SK-N-SH treated with all-trans-retinoic acid at 6 μM for 48 hours (cell line): Measurements from ENCODE around the gene MTHFD2L.

Experiments used
- ARNTL ChIP-seq: fragments of 450-650 bp; formaldehyde crosslinking; IDR thresholded peaks from 2 replicates; pipeline ENCODE4 v1.5.0; 2020; ENCODE audit warnings: low read depth, mild to moderate bottlenecking, moderate library complexity, borderline replicate concordance
- BACH2 ChIP-seq: fragments of 250-450 bp; sonication (Bioruptor Pico); IDR thresholded peaks from 2 replicates; pipeline ENCODE4 v1.9.0; 2021; ENCODE audit warnings: mild to moderate bottlenecking, borderline replicate concordance
- CSDC2 ChIP-seq: fragments of 250-450 bp; sonication (Bioruptor Pico); IDR thresholded peaks from 2 replicates; pipeline ENCODE4 v1.5.0; 2020; ENCODE audit warnings: mild to moderate bottlenecking, moderate library complexity
- OSR1 ChIP-seq: fragments of 250-450 bp; sonication (Bioruptor Pico); IDR thresholded peaks from 2 replicates; pipeline ENCODE4 v1.8.0; 2022; ENCODE audit warnings: moderate library complexity, mild to moderate bottlenecking, inconsistent platforms
- PATZ1 ChIP-seq: fragments of 250-450 bp; sonication (Bioruptor Pico); IDR thresholded peaks from 2 replicates; pipeline ENCODE4 v1.8.0; 2020; ENCODE audit warnings: mild to moderate bottlenecking, moderate library complexity, borderline replicate concordance
- PPARA ChIP-seq: fragments of 250-450 bp; sonication (Bioruptor Pico); IDR thresholded peaks from 2 replicates; pipeline ENCODE4 v1.5.0; 2020; ENCODE audit warnings: mild to moderate bottlenecking, borderline replicate concordance
- RARB ChIP-seq: fragments of 250-450 bp; sonication (Bioruptor Pico); IDR thresholded peaks from 2 replicates; pipeline ENCODE4 v1.8.0; 2021; ENCODE audit warnings: mild to moderate bottlenecking, moderate library complexity
- SNAI2 ChIP-seq: fragments of 250-450 bp; sonication (Bioruptor Pico); IDR thresholded peaks from 2 replicates; pipeline ENCODE4 v1.5.0; 2020; ENCODE audit warnings: mild to moderate bottlenecking, moderate library complexity
- ZFP30 ChIP-seq: fragments of 450-650 bp; formaldehyde crosslinking; IDR thresholded peaks from 2 replicates; pipeline ENCODE4 v1.5.0; 2022; ENCODE audit warnings: mild to moderate bottlenecking, moderate library complexity
- ZNF565 ChIP-seq: fragments of 450-650 bp; formaldehyde crosslinking; conservative IDR thresholded peaks from 2 replicates; pipeline ENCODE4 v1.5.0; 2020; ENCODE audit warnings: low read depth, mild to moderate bottlenecking, moderate library complexity
- TF ChIP-seq, protein P1 (sequence below): fragments of 250-450 bp; sonication (Bioruptor Pico); IDR thresholded peaks from 2 replicates; pipeline ENCODE4 v1.5.0; 2020; ENCODE audit warnings: mild to moderate bottlenecking, moderate library complexity
- TF ChIP-seq, protein P2 (sequence below): fragments of 250-450 bp; sonication (Bioruptor Pico); IDR thresholded peaks from 2 replicates; pipeline ENCODE4 v1.5.1; 2020; ENCODE audit warnings: low read depth, mild to moderate bottlenecking, moderate library complexity

DNA sequence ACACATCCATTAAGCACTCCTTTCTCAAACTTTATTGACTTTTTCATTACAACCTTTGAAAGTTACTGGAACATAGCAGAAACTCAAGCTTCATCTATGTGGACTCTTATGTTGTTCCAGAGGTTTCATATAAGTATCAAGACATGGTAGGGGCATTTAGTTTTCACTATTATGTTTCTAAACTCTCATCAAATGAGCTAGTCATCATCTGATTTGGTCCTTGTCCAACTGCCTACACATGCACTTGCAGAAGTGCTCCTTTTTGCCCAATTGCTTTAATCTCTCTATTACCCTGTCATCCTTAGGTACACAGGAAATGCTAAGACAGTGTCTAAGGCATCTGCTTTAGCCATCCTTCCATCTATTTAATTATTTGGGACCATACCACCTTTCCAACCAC, 108.2 kb downstream of the MTHFD2L start:
- TF ChIP-seq ZNF565 (CRISPR knock-in tag) (no peak), RARB (no peak), PATZ1 (no peak), BACH2 (CRISPR knock-in tag) (no peak), ARNTL (no peak), CSDC2 (CRISPR knock-in tag) (no peak), OSR1 (CRISPR knock-in tag) (no peak), PPARA (CRISPR knock-in tag) (no peak), ZFP30 (CRISPR knock-in tag) (no peak), SNAI2 (no peak)
- TF ChIP-seq, protein P1, sequence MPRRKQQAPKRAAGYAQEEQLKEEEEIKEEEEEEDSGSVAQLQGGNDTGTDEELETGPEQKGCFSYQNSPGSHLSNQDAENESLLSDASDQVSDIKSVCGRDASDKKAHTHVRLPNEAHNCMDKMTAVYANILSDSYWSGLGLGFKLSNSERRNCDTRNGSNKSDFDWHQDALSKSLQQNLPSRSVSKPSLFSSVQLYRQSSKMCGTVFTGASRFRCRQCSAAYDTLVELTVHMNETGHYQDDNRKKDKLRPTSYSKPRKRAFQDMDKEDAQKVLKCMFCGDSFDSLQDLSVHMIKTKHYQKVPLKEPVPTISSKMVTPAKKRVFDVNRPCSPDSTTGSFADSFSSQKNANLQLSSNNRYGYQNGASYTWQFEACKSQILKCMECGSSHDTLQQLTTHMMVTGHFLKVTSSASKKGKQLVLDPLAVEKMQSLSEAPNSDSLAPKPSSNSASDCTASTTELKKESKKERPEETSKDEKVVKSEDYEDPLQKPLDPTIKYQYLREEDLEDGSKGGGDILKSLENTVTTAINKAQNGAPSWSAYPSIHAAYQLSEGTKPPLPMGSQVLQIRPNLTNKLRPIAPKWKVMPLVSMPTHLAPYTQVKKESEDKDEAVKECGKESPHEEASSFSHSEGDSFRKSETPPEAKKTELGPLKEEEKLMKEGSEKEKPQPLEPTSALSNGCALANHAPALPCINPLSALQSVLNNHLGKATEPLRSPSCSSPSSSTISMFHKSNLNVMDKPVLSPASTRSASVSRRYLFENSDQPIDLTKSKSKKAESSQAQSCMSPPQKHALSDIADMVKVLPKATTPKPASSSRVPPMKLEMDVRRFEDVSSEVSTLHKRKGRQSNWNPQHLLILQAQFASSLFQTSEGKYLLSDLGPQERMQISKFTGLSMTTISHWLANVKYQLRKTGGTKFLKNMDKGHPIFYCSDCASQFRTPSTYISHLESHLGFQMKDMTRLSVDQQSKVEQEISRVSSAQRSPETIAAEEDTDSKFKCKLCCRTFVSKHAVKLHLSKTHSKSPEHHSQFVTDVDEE (CRISPR knock-in tag), result no peak
- TF ChIP-seq, protein P2, sequence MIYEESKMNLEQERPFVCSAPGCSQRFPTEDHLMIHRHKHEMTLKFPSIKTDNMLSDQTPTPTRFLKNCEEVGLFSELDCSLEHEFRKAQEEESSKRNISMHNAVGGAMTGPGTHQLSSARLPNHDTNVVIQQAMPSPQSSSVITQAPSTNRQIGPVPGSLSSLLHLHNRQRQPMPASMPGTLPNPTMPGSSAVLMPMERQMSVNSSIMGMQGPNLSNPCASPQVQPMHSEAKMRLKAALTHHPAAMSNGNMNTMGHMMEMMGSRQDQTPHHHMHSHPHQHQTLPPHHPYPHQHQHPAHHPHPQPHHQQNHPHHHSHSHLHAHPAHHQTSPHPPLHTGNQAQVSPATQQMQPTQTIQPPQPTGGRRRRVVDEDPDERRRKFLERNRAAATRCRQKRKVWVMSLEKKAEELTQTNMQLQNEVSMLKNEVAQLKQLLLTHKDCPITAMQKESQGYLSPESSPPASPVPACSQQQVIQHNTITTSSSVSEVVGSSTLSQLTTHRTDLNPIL (CRISPR knock-in tag), result no peak
